Diencephalon (tissue), 1 donor: ENCODE measurements around the gene ASRGL1. TPM values are rescaled to one million over a fixed set of nuclear protein-coding genes. Genes with fewer than 3 reads are reported as not detected.

Experiments used
- total RNA-seq: library from RNA; depleted of rRNA; stranded (reverse); fragments of >200 nt; gene quantifications from one replicate; pipeline ENCODE4 v1.2.3, GENCODE V29; 2014

ASRGL1 gene
- total RNA-seq: 40.6 TPM

DNA sequence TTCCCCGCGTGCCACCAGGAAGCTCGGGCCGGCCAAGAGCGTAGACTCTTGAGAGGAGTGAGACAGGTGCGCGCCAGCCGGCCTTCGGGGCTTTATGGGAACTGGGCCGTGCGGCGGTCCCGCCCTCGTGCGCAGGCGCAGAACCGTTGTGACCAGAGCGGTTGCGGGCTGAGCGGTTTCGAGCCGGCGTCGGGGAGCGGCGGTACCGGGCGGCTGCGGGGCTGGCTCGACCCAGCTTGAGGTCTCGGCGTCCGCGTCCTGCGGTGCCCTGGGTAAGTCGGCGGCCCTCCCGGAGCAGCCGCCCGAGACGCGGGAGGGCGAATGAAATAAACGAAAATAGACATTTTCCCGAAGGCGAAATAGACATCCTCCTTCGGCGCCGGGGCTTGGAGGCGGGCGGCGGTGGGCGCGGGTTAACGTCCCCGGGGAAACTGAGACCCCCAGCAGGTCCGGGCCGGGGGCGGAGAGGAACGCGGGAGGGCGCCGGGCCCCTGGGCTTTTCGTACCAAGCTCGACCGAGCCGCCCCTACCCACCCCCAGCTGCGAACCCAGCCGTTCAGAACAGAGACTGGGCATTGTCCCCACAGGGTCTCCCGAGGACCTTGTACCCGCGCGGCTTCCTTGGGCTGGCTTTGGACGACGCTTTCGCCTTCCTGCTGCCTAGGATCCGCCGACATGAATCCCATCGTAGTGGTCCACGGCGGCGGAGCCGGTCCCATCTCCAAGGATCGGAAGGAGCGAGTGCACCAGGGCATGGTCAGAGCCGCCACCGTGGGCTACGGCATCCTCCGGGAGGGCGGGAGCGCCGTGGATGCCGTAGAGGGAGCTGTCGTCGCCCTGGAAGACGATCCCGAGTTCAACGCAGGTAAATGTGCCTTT, at the start of gene ASRGL1:
ASRGL1 (plus strand) TSS at position 146 of the 879 bp plus-strand sequence; CDS start at position 676, 530 bp downstream.

DNA sequence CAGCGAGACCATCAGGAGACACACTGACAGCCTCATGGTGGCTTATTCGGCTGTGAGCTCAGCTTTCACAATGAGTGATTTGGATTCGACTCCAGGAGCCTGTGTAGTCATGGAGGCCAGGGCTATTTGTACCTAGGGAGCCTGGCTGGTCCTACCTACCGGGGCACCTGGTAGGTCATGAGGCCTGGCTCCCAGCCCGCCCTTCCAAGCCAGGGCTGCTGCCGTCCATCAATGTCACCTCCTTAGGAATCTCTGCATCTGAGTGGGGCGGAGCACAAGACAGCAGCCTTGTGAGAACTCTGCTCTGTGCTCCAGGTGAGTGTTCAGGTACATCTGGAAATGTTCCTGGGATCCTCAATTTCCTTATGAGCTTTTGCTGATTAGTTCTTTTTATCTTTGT, 38.3 kb upstream of the ASRGL1 start, which contains the start of gene SCGB1D4:
SCGB1D4 (minus strand) TSS at position 101 of the 400 bp plus-strand sequence; CDS start at position 36, 65 bp downstream.

DNA sequence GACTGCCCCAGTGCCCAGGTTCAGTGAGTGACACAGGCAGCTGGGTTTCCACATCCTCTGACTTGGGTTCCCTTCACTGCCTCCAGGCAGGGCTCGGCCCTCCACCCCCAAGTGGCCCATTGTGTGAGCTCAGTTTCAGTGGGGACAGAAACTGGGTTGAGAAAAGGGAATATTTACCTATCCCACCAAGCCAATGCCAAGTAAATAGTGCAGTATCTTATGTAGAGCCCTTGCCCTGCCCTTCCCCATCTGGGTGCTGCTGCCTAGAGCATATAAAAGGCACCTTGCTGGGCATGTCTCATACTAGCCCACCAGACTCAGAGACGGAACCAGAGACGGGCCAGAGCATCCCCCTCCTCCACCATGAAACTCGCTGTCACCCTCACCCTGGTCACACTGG, 81.5 kb downstream of the ASRGL1 start, which contains the start of gene SCGB1A1:
SCGB1A1 (plus strand) TSS at position 301 of the 400 bp plus-strand sequence; CDS start at position 364, 63 bp downstream.

Other genes starting within 250 kb of the ASRGL1 start
- gene INCENP, start 213.4 kb upstream of the ASRGL1 start, total RNA-seq: 22.6 TPM
- gene SCGB1D1, start 147.2 kb upstream of the ASRGL1 start, total RNA-seq: not detected
- gene SCGB2A1, start 128.8 kb upstream of the ASRGL1 start, total RNA-seq: not detected
- gene SCGB1D2, start 95.2 kb upstream of the ASRGL1 start, total RNA-seq: not detected
- not detected for gene SCGB2A2, start 67.3 kb upstream of the ASRGL1 start, total RNA-seq
- gene SCGB1D4, start 38.4 kb upstream of the ASRGL1 start, total RNA-seq: not detected
- not detected for gene SCGB1A1, start 81.6 kb downstream of the ASRGL1 start, total RNA-seq
- gene AHNAK, start 209.4 kb downstream of the ASRGL1 start, total RNA-seq: 27.5 TPM
- gene EEF1G, start 236.4 kb downstream of the ASRGL1 start, total RNA-seq: 1,289 TPM